Mesodermal cell (in vitro differentiated cells): ENCODE data around the gene FAM43B. TPM values are rescaled to one million over a fixed set of nuclear protein-coding genes. Genes with fewer than 3 reads are reported as not detected.
"Not testable (repeated sequence)": the region's sequence is repeated elsewhere in the genome, so short reads cannot be mapped to it uniquely, and the experiment has no call there.

ENCODE experiments used
- H3K27ac ChIP-seq: 2 replicates; pipeline ENCODE4 v1.7.0; 2013; ENCODE audit warnings: mild to moderate bottlenecking, low read depth, low read length, moderate library complexity; ENCODE audit not compliant: severe bottlenecking
- H3K36me3 ChIP-seq: 2 replicates; pipeline ENCODE4 v1.7.1; 2013; ENCODE audit warnings: mild to moderate bottlenecking, low read length, moderate library complexity; ENCODE audit not compliant: control insufficient read depth, insufficient read depth
- H3K4me1 ChIP-seq: one replicate; pipeline ENCODE4 v1.7.1; 2013; ENCODE audit warnings: mild to moderate bottlenecking, low read length; ENCODE audit not compliant: insufficient read depth, control insufficient read depth, poor library complexity, severe bottlenecking
- H3K4me3 ChIP-seq: 2 replicates; pipeline ENCODE4 v1.7.0; 2013; ENCODE audit warnings: low read length, control low read depth, mild to moderate bottlenecking; ENCODE audit not compliant: insufficient read depth, poor library complexity, severe bottlenecking; ENCODE audit errors: extremely low read depth
- H3K9me3 ChIP-seq: 2 replicates; pipeline ENCODE4 v1.7.1; 2013; ENCODE audit warnings: mild to moderate bottlenecking, low read length, moderate library complexity; ENCODE audit not compliant: control insufficient read depth
- WGBS, 2 experiments: methylation state at CpG; one replicate each; pipeline ENCODE4 v1.1.5; 2013; ENCODE audit warnings: missing lambda C conversion rate in 2 of 2; ENCODE audit not compliant: insufficient coverage in 2 of 2; 5-methylcytosine and 5-hydroxymethylcytosine counted together
- polyA plus RNA-seq, 2 experiments: library from polyadenylated mRNA; stranded (reverse); fragments of 50-300 nt; gene quantifications; one replicate each; pipeline ENCODE4 v1.2.3, GENCODE V29; 2013

Gene FAM43B
- polyA plus RNA-seq (2013, experiment 1 of 2), result 1.4 TPM
- polyA plus RNA-seq (2013, experiment 2 of 2), result 0.81 TPM

GRCh38 chr1:20551945-20552727 lies at the start of gene FAM43B:
Gene FAM43B (plus strand): TSS chr1:20552573. CDS start chr1:20552974, 401 bp downstream.
- no peaks in the 10 kb centered on the region for H3K9me3 ChIP-seq
- H3K4me1 ChIP-seq, result peaks cover 8% of the 10 kb centered on the region
- H3K4me3 ChIP-seq, result peak within 1 kb of the TSS; percentile 40
- peak within 1 kb of the TSS; percentile 79 for H3K27ac ChIP-seq
- H3K36me3 ChIP-seq, result no peaks in the 10 kb centered on the region
- WGBS, 2 experiments, result 3 to 6% methylated on average over 26 to 32 of the region's 47 CpGs

- 80% methylated on average over 1 of the region's 1 CpG; no CpG with 5 or more reads in 1 of the 2 experiments for WGBS, 2 experiments
- H3K9me3 ChIP-seq, result no peaks in the 10 kb centered on the region
- peaks cover 34% of the 10 kb centered on the region for H3K36me3 ChIP-seq
- H3K27ac ChIP-seq, result no peak overlapping the region
- H3K4me3 ChIP-seq, result no peak overlapping the region
- H3K4me1 ChIP-seq, result no peaks in the 10 kb centered on the region
Measured at GRCh38 chr1:20505488-20505887, 46.9 kb upstream of the FAM43B start.

- WGBS, 2 experiments, result 64 to 67% methylated on average over 4 to 5 of the region's 5 CpGs
- Histone ChIP-seq H3K27ac (no peak overlapping the region), H3K4me1 (no peaks in the 10 kb centered on the region), H3K4me3 (peak overlapping the region; percentile 92), H3K36me3 (peaks cover 16% of the 10 kb centered on the region), H3K9me3 (no peaks in the 10 kb centered on the region)
Measured at GRCh38 chr1:20507248-20507563, 45.2 kb upstream of the FAM43B start.

GRCh38 chr1:20507564-20508410 lies 44.6 kb upstream of the FAM43B start, which contains the start of gene MUL1:
Gene MUL1 (minus strand): TSS chr1:20508151. CDS start chr1:20508024, 127 bp downstream.
- H3K27ac ChIP-seq, result peak within 1 kb of the TSS; percentile 24

GRCh38 chr1:20508411-20508771 lies 44.0 kb upstream of the FAM43B start:
- Histone ChIP-seq H3K36me3 (peaks cover 9% of the 10 kb centered on the region), H3K9me3 (no peaks in the 10 kb centered on the region), H3K4me3 (peak overlapping the region; percentile 92), H3K27ac (peak overlapping the region; percentile 24), H3K4me1 (no peaks in the 10 kb centered on the region)
- 0% methylated on average over 1 of the region's 5 CpGs; no CpG with 5 or more reads in 1 of the 2 experiments for whole genome bisulfite sequencing, 2 experiments

More at GRCh38 chr1:20507564-20508410, 44.6 kb upstream of the FAM43B start, which contains the start of gene MUL1:
- no peaks in the 10 kb centered on the region for H3K9me3 ChIP-seq
- peak within 1 kb of the TSS; percentile 92 for H3K4me3 ChIP-seq
- H3K36me3 ChIP-seq, result peaks cover 11% of the 10 kb centered on the region
- H3K4me1 ChIP-seq, result no peaks in the 10 kb centered on the region
- WGBS, 2 experiments, result 1% methylated on average over 33 to 53 of the region's 58 CpGs

- Histone ChIP-seq H3K4me3 (no peak overlapping the region), H3K9me3 (no peaks in the 10 kb centered on the region), H3K36me3 (no peaks in the 10 kb centered on the region), H3K27ac (no peak overlapping the region), H3K4me1 (no peaks in the 10 kb centered on the region)
- WGBS, 2 experiments, result 77 to 79% methylated on average over 2 of the region's 6 CpGs
Measured at GRCh38 chr1:20511518-20512428, 40.6 kb upstream of the FAM43B start.

- not testable (repeated sequence) for H3K9me3 ChIP-seq, H3K27ac ChIP-seq, H3K4me3 ChIP-seq, H3K4me1 ChIP-seq, H3K36me3 ChIP-seq
- WGBS, 2 experiments, result 74 to 78% methylated on average over 4 to 5 of the region's 7 CpGs
Measured at GRCh38 chr1:20519609-20520262, 32.6 kb upstream of the FAM43B start.

GRCh38 chr1:20521960-20522861 lies 30.2 kb upstream of the FAM43B start:
- H3K4me3 ChIP-seq, result no peak overlapping the region
- H3K4me1 ChIP-seq, result no peaks in the 10 kb centered on the region
- no peaks in the 10 kb centered on the region for H3K9me3 ChIP-seq
- 24 to 29% methylated on average over 13 to 15 of the region's 17 CpGs for WGBS, 2 experiments
- H3K27ac ChIP-seq, result no peak overlapping the region
- no peaks in the 10 kb centered on the region for H3K36me3 ChIP-seq

- no peaks in the 10 kb centered on the region for H3K4me1 ChIP-seq
- no peak overlapping the region for H3K4me3 ChIP-seq
- WGBS, 2 experiments, result 86 to 89% methylated on average over 6 of the region's 6 CpGs
- no peak overlapping the region for H3K27ac ChIP-seq
- no peaks in the 10 kb centered on the region for H3K36me3 ChIP-seq
- H3K9me3 ChIP-seq, result no peaks in the 10 kb centered on the region
Measured at GRCh38 chr1:20526267-20526666, 26.1 kb upstream of the FAM43B start.
